GM18520 (cell line): ENCODE measurements around the gene IFT81.
"Not testable (repeated sequence)": the region's sequence is repeated elsewhere in the genome, so short reads cannot be mapped to it uniquely, and the experiment has no call there.

ENCODE experiments used
- ATAC-seq: cut with Tn5 transposase; IDR thresholded peaks from one replicate; pipeline ENCODE4 v1.9.1; 2021; ENCODE audit not compliant: unreplicated experiment

IFT81 gene

GRCh38 chr12:110201995-110202394, 77.8 kb downstream of the IFT81 start:
- ATAC-seq, result no peak

- no peak for ATAC-seq
These were observed 79.4 kb downstream of the IFT81 start for GRCh38 chr12:110203546-110203945.

- ATAC-seq, result no peak
These were observed 81.8 kb downstream of the IFT81 start for GRCh38 chr12:110205931-110206330.

- ATAC-seq, result not testable (repeated sequence)
These were observed 87.7 kb downstream of the IFT81 start for GRCh38 chr12:110211639-110212536.

GRCh38 chr12:110217996-110218674, 94.0 kb downstream of the IFT81 start:
- no peak for ATAC-seq

- no peak for ATAC-seq
These were observed 97.9 kb downstream of the IFT81 start for GRCh38 chr12:110222027-110222426.

GRCh38 chr12:110222433-110222832, 98.3 kb downstream of the IFT81 start:
- no peak for ATAC-seq

GRCh38 chr12:110223777-110224378, 99.7 kb downstream of the IFT81 start:
- no peak for ATAC-seq

GRCh38 chr12:110224379-110225304, 100.5 kb downstream of the IFT81 start:
- ATAC-seq, result no peak

- no peak for ATAC-seq
These were observed 103.0 kb downstream of the IFT81 start for GRCh38 chr12:110227138-110227537.

GRCh38 chr12:110228348-110228747, 104.2 kb downstream of the IFT81 start:
- not testable (repeated sequence) for ATAC-seq

GRCh38 chr12:110228756-110229155, 104.6 kb downstream of the IFT81 start:
- ATAC-seq, result no peak

GRCh38 chr12:110229409-110229808, 105.3 kb downstream of the IFT81 start:
- no peak for ATAC-seq

- ATAC-seq, result no peak
These were observed 106.5 kb downstream of the IFT81 start for GRCh38 chr12:110230655-110231054.

- ATAC-seq, result no peak
These were observed 109.2 kb downstream of the IFT81 start for GRCh38 chr12:110233212-110233903.

GRCh38 chr12:110234331-110234751, 110.2 kb downstream of the IFT81 start:
- no peak for ATAC-seq

- ATAC-seq, result no peak
These were observed 110.6 kb downstream of the IFT81 start for GRCh38 chr12:110234755-110235154.

GRCh38 chr12:110235383-110235782, 111.2 kb downstream of the IFT81 start:
- no peak for ATAC-seq

GRCh38 chr12:110243227-110243626, 119.1 kb downstream of the IFT81 start:
- ATAC-seq, result no peak

GRCh38 chr12:110244372-110244771, 120.2 kb downstream of the IFT81 start:
- no peak for ATAC-seq
